ENCODE results near the gene PLRG1.

GRCh38 chr4:154590329-154591006 is 40.3 kb upstream of the PLRG1 start, which contains the start of gene FGA:
- TF ChIP-seq CTCF (IDR thresholded peaks at IDR 0.05; ENCODE audit: low read depth, low read length) (no peak), POLR2A (IDR thresholded peaks at IDR 0.05; ENCODE audit: extremely low read depth, insufficient read length) (no peak)
